H1 (cell line): ENCODE data around the gene PRDM5.

Experiments used
- CHD2 ChIP-seq: IDR thresholded peaks from 2 replicates; pipeline ENCODE4 v1.6.1; 2012; ENCODE audit warnings: low read length, improper control_type of control experiment
- POLR2A ChIP-seq, 2 experiments: IDR thresholded peaks; 1 replicate in 1 of 2; 2 replicates in 1 of 2; pipeline ENCODE4 v1.6.1; 2011; ENCODE audit warnings: low read depth in 2 of 2, low read length in 2 of 2, mild to moderate bottlenecking in 2 of 2; ENCODE audit errors: control extremely low read depth in 1 of 2
- POLR2AphosphoS5 ChIP-seq: IDR thresholded peaks from 2 replicates; pipeline ENCODE4 v1.6.1; 2011; ENCODE audit warnings: low read depth, low read length
- TF ChIP-seq, protein P1 (sequence below), 3 experiments: IDR thresholded peaks; 1 replicate in 2 of 3; 2 replicates in 1 of 3; pipeline versions ENCODE4 v1.5.1 to v1.6.1; 2011; ENCODE audit warnings: low read length in 3 of 3, mild to moderate bottlenecking in 3 of 3, inconsistent platforms in 2 of 3, low read depth in 1 of 3, moderate library complexity in 1 of 3; ENCODE audit not compliant: insufficient read depth in 1 of 3; ENCODE audit errors: control extremely low read depth in 1 of 3

GRCh38 chr4:120703908-120704307 is 218.6 kb downstream of the PRDM5 start:
- TF ChIP-seq, protein P1, sequence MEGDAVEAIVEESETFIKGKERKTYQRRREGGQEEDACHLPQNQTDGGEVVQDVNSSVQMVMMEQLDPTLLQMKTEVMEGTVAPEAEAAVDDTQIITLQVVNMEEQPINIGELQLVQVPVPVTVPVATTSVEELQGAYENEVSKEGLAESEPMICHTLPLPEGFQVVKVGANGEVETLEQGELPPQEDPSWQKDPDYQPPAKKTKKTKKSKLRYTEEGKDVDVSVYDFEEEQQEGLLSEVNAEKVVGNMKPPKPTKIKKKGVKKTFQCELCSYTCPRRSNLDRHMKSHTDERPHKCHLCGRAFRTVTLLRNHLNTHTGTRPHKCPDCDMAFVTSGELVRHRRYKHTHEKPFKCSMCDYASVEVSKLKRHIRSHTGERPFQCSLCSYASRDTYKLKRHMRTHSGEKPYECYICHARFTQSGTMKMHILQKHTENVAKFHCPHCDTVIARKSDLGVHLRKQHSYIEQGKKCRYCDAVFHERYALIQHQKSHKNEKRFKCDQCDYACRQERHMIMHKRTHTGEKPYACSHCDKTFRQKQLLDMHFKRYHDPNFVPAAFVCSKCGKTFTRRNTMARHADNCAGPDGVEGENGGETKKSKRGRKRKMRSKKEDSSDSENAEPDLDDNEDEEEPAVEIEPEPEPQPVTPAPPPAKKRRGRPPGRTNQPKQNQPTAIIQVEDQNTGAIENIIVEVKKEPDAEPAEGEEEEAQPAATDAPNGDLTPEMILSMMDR (IDR thresholded peaks at IDR 0.05; ENCODE audit: control extremely low read depth in 1 of 3, insufficient read depth in 1 of 3, low read depth in 1 of 3, low read length in 3 of 3): no peak
- TF ChIP-seq CHD2 (no peak), POLR2AphosphoS5 (no peak), POLR2A (IDR thresholded peaks at IDR 0.05; ENCODE audit: control extremely low read depth in 1 of 2, low read depth in 2 of 2, low read length in 2 of 2) (no peak)
